ENCODE measurements around the gene GCNT1. TPM values are rescaled to one million over a fixed set of nuclear protein-coding genes. Genes with fewer than 3 reads are reported as not detected.

The GCNT1 gene
- total and polyA plus RNA-seq, 2 donors from 2014 or later, result 0.88 to 8.3 TPM

DNA sequence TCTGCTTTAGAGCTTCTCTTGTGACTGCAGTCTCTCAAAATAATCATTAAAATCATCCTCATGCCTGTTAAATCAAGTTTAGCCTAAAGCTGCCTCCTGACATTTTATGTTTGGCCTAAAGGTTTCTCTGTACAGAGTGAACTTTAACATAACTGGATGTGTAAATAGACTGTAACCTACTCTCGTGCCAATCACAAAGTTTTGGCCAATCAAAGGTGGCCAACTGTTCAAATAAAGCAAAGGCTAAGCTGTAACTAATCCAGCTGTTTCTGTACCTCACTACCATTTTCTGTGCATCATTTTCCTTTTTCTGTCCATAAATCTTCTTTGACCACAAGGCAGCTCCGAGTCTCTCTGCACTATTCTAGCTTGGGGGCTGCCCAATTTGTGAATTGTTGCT lies 86.2 kb downstream of the GCNT1 start:
- TF ChIP-seq, protein P1, sequence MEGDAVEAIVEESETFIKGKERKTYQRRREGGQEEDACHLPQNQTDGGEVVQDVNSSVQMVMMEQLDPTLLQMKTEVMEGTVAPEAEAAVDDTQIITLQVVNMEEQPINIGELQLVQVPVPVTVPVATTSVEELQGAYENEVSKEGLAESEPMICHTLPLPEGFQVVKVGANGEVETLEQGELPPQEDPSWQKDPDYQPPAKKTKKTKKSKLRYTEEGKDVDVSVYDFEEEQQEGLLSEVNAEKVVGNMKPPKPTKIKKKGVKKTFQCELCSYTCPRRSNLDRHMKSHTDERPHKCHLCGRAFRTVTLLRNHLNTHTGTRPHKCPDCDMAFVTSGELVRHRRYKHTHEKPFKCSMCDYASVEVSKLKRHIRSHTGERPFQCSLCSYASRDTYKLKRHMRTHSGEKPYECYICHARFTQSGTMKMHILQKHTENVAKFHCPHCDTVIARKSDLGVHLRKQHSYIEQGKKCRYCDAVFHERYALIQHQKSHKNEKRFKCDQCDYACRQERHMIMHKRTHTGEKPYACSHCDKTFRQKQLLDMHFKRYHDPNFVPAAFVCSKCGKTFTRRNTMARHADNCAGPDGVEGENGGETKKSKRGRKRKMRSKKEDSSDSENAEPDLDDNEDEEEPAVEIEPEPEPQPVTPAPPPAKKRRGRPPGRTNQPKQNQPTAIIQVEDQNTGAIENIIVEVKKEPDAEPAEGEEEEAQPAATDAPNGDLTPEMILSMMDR (IDR thresholded peaks at IDR 0.05; ENCODE audit: borderline replicate concordance, extremely low read depth, insufficient read depth), result no peak
- H3K27me3 ChIP-seq (ENCODE audit: control insufficient read depth, insufficient read depth, low read length), result no peaks in the 10 kb centered on the region
- no peak overlapping the region for H3K27ac ChIP-seq (ENCODE audit: low read depth in 2 of 2, low read length in 2 of 2)
- no peak for FAIRE-seq
- intact Hi-C loops (cut with DNase I), result no loop called here
- H3K4me1 ChIP-seq (ENCODE audit: control insufficient read depth in 2 of 3, insufficient read depth in 2 of 3, low read depth in 1 of 3, low read length in 3 of 3), result no peaks in the 10 kb centered on the region
- H3K9ac ChIP-seq (ENCODE audit: low read length in 3 of 3), result no peak overlapping the region
- no peak overlapping the region for H3K4me3 ChIP-seq (ENCODE audit: low read length in 3 of 3)
- H3K36me3 ChIP-seq (ENCODE audit: control insufficient read depth in 2 of 3, insufficient read depth in 3 of 3, low read length in 3 of 3), result no peaks in the 10 kb centered on the region
- DNase-seq, result no peak
- no peaks in the 10 kb centered on the region for H3K9me3 ChIP-seq (ENCODE audit: control insufficient read depth in 2 of 3, insufficient read depth in 1 of 3, low read length in 3 of 3)

- DNase-seq, result no peak
- no peak for FAIRE-seq
Measured at GRCh38 chr9:76552181-76552580, 93.2 kb downstream of the GCNT1 start.

GRCh38 chr9:76552751-76553455 lies 93.9 kb downstream of the GCNT1 start:
- H3K27me3 ChIP-seq (ENCODE audit: control insufficient read depth, insufficient read depth, low read length), result no peaks in the 10 kb centered on the region
- no peak overlapping the region for H3K9ac ChIP-seq (ENCODE audit: low read length in 3 of 3)
- H3K9me3 ChIP-seq (ENCODE audit: control insufficient read depth in 2 of 3, insufficient read depth in 1 of 3, low read length in 3 of 3), result no peaks in the 10 kb centered on the region
- no peak overlapping the region for H3K27ac ChIP-seq (ENCODE audit: low read depth in 2 of 2, low read length in 2 of 2)
- no peaks in the 10 kb centered on the region for H3K4me1 ChIP-seq (ENCODE audit: control insufficient read depth in 2 of 3, insufficient read depth in 2 of 3, low read depth in 1 of 3, low read length in 3 of 3)
- intact Hi-C loops (cut with DNase I), result no loop called here
- TF ChIP-seq, protein P1 (IDR thresholded peaks at IDR 0.05; ENCODE audit: borderline replicate concordance, extremely low read depth, insufficient read depth), result no peak
- no peak for FAIRE-seq
- H3K4me3 ChIP-seq (ENCODE audit: low read length in 3 of 3), result no peak overlapping the region
- DNase-seq, result no peak
- no peaks in the 10 kb centered on the region for H3K36me3 ChIP-seq (ENCODE audit: control insufficient read depth in 2 of 3, insufficient read depth in 3 of 3, low read length in 3 of 3)

More at GRCh38 chr9:76552181-76552580, 93.2 kb downstream of the GCNT1 start:
- intact Hi-C loops (cut with DNase I), result no loop called here
- Histone ChIP-seq H3K27ac (ENCODE audit: low read depth in 2 of 2, low read length in 2 of 2) (no peak overlapping the region), H3K9me3 (ENCODE audit: control insufficient read depth in 2 of 3, insufficient read depth in 1 of 3, low read length in 3 of 3) (no peaks in the 10 kb centered on the region), H3K4me1 (ENCODE audit: control insufficient read depth in 2 of 3, insufficient read depth in 2 of 3, low read depth in 1 of 3, low read length in 3 of 3) (no peaks in the 10 kb centered on the region), H3K9ac (ENCODE audit: low read length in 3 of 3) (no peak overlapping the region), H3K27me3 (ENCODE audit: control insufficient read depth, insufficient read depth, low read length) (no peaks in the 10 kb centered on the region), H3K36me3 (ENCODE audit: control insufficient read depth in 2 of 3, insufficient read depth in 3 of 3, low read length in 3 of 3) (no peaks in the 10 kb centered on the region), H3K4me3 (ENCODE audit: low read length in 3 of 3) (no peak overlapping the region)
- TF ChIP-seq, protein P1 (IDR thresholded peaks at IDR 0.05; ENCODE audit: borderline replicate concordance, extremely low read depth, insufficient read depth), result no peak

All from kidney (tissue), 14 donors.